ENCODE data around the gene SYNE3.

- no peak for TF ChIP-seq POLR2AphosphoS5 (IDR thresholded peaks at IDR 0.05)
- TF ChIP-seq POLR2A (IDR thresholded peaks at IDR 0.05), result no peak
- TF ChIP-seq, protein P1, sequence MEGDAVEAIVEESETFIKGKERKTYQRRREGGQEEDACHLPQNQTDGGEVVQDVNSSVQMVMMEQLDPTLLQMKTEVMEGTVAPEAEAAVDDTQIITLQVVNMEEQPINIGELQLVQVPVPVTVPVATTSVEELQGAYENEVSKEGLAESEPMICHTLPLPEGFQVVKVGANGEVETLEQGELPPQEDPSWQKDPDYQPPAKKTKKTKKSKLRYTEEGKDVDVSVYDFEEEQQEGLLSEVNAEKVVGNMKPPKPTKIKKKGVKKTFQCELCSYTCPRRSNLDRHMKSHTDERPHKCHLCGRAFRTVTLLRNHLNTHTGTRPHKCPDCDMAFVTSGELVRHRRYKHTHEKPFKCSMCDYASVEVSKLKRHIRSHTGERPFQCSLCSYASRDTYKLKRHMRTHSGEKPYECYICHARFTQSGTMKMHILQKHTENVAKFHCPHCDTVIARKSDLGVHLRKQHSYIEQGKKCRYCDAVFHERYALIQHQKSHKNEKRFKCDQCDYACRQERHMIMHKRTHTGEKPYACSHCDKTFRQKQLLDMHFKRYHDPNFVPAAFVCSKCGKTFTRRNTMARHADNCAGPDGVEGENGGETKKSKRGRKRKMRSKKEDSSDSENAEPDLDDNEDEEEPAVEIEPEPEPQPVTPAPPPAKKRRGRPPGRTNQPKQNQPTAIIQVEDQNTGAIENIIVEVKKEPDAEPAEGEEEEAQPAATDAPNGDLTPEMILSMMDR (IDR thresholded peaks at IDR 0.05 in 8 of 11, conservative IDR thresholded peaks at IDR 0.05 in 3 of 11), result no peak
These were observed 15.5 kb upstream of the SYNE3 start for GRCh38 chr14:95531969-95532368.

Measured in spleen (tissue), 7 donors.